NCI-H1436 (cell line): ENCODE data around the gene PTPN13.

Source experiments
- DNase-seq: peaks from one replicate; lab custom pipeline; 2025; lab: John Stamatoyannopoulos, UW

Gene PTPN13

GRCh38 chr4:86593688-86594558 is at the start of gene PTPN13:
TSS of gene PTPN13 (plus strand) at chr4:86594315. CDS start at chr4:86635257, 40,942 bp downstream.
- peak; percentile 98 for DNase-seq

GRCh38 chr4:86547140-86547539 is 47.0 kb upstream of the PTPN13 start:
- no peak for DNase-seq

DNA sequence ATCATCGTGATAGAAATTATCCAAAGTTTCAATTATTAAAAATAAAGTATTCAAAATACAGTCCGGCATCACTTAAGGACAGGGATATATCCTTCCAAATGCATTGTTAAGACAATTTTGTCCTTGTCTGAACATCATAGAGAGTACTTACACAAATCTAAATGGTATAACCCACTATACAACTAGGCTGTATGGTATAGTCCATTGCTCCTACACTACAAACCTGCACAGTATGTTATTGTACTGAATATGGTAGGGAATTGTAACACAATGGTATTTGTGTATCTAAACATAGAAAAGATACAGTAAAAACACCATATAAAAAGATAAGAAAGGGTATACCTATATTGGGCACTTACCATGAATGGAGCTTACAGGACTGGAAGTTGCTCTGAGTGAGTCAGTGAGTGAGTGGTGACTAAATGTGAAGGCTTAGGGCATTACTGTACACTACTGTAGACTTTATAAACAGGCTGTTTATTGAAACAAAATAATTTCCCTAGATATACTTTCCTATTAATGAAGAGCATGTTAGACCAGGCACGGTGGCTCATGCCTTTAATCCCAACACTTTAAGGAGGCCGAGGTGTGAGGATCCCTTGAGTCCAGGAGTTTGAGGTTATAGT is 44.8 kb upstream of the PTPN13 start:
- DNase-seq = no peak

DNA sequence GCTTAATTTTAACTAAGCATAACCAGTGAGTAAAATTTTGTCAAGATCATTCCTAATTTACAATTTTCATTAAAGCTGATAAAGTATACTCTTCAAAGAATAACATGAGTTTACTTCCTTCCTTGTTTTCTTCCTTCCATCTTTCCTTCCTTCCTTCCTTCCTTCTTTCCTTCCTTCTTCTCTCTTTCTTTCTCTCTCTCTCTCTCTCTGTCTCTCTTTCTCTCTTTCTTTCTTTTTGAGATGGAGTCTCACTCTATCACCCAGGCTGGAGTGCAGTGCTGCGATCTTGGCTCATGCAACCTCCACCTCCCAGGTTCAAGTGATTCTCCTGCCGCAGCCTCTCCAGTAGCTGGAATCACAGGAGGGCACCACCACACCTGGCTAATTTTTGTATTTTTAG is 42.7 kb upstream of the PTPN13 start:
- DNase-seq = no peak

GRCh38 chr4:86554646-86555045 is 39.5 kb upstream of the PTPN13 start:
- no peak for DNase-seq

DNA sequence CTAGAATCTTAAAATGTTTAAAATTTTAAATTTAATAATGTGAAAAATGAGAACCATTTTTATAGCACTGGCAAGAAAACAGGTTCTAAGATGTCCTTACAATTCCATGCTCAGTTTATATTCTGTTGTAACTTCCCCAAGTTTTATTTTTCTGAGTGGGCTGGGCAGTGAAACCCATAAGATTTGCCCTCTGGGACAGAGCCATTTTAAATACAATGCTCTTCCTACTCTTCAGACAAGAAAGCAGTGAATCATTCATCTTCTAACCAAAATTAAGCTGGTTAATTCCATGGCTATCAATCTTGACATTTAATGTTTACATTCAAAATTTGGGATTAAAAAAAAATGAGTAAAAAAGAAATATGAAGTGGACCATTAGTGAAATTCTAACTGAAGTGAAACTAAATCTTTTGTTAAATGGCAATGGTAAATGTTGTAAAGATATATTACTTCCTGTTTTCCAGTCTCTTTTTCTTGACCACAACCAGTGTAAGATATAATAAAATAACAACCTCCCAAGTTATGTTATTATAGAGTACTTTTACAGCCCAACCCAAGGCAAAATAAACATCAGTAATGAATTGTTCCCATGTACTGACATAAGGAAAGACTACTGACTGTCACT is 37.2 kb upstream of the PTPN13 start:
- DNase-seq = no peak

DNA sequence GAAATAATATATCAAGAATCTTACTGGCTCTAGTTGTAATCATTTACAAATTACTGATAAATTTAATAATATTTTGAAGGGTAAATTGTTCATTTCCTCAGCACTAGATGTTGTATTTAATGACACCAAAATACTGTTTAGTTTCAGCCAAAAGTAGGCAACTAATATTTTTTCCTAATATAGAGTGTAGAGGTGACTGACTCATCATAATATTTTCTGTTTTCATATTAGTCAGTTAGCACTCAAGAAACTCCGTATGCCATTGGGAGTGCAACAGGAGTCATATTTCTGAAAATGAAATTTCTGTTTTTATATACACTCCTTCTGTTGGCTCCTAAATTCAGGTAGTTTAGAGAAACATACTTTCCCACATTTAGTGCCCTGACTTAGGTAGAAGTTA is 36.6 kb upstream of the PTPN13 start:
- DNase-seq = no peak

DNA sequence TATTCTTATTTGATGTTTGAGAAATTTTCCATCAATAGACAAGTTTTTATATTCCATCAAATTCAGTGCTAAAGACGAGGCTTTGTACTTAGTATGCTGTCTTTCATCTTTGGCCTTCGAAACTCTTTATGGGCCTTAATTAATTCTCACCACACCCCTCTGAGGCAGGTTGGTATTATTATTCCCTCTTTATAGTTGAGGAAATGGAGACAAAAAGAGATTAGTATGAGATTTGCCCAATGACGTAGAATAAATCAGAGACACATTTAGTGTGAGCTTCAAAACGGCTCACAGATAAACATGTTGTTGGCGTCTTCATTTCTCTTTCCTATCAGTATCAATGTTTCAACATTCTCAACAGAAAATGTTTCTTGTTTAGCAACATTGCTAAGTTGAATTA is 35.9 kb upstream of the PTPN13 start:
- no peak for DNase-seq

GRCh38 chr4:86558797-86559196 is 35.3 kb upstream of the PTPN13 start:
- no peak for DNase-seq

DNA sequence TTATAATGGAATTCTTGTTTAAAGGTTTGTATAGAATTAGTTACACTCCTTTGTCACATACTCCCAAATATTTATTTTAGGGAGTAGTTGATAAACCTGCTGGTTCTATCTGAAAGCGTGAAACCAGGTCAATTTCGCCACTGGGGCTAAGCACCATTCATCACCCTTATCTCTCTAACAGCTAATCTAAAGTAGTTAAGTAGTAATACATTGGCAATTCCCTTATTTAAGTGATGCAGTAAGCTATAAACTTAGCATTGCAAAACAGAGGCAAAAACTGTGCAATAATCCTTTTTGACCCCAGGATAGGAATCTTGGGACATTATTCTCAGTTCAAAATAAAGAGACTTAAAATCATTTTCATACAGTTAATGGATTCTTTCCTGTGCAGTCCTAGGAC is 33.7 kb upstream of the PTPN13 start:
- DNase-seq = no peak

DNA sequence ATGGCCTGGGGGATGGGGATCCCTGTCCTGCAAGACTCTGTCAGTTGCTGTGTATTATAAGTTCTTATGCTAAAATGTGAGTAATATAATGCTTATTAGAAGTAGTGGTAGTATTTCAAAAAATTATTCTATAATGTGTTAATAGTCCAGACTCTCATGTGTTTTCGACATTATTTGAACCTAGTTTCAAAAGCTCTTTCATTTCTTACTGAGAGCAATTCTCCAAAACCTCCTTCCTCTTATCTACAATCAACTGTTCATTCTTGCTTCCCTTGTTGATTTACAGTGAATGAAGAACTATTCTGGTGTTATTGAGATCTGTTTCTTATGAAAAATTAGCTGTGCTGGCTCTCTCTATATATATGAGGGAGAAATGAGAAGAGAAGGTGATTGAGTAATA is 32.9 kb upstream of the PTPN13 start:
- DNase-seq = no peak

DNA sequence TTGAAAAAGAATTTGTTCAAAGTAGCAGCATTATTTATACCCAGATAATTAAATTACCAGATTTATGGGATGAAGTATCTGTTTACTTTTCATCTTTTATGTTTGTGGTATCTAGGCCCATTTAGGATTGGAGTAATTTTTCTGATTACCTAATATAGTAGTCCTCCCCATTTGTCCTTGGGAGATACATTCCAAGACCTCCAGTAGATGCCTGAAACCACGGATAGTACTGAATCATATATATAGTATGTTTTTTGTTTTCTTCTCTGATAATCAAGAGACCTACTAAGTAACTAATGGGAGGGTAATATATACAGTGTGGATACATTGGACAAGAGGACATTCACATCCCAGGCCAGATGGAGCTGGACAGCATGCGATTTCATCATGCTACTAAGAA is 30.7 kb upstream of the PTPN13 start:
- no peak for DNase-seq

DNA sequence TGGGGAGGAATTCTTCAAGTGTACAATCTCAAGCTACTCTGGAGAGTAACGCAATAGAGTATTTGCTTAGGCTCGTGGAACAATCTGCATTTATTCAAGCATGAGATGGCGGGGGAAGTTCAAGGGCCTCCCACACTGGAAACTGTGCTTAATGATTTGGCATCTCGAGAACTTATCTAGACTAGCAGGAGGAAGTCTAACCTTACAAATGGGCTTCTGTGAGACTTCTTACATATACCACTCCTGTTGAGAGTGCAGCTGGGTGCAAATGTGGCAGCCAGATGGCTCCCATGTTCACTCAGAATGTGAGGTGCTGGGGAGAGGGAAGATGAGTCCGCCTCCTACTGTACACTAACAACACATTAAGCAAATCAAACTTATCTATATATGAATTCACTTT is 29.3 kb upstream of the PTPN13 start:
- DNase-seq = no peak

- DNase-seq = no peak
These were observed 28.5 kb upstream of the PTPN13 start for GRCh38 chr4:86565651-86566050.

- DNase-seq = no peak
These were observed 24.8 kb upstream of the PTPN13 start for GRCh38 chr4:86569103-86569870.

GRCh38 chr4:86579941-86580340 is 14.2 kb upstream of the PTPN13 start:
- no peak for DNase-seq

DNA sequence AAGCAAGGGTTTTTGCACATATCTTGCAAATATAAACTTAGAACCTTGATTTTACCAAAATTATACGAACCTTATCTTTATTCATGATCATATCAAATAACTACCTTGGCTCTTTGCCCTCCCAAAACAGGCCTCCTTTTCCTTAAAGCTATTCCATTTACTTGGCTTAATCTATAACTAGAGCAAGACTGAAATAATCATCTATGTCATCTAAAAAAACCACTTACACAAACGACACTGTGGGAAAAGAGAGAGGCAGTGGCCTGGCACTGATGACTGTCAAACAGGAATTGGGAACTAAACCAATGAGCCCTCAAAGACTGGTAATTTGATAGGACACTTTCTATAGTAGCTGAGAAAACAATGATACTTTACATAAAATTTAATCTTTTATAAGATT is 11.7 kb upstream of the PTPN13 start:
- no peak for DNase-seq

DNA sequence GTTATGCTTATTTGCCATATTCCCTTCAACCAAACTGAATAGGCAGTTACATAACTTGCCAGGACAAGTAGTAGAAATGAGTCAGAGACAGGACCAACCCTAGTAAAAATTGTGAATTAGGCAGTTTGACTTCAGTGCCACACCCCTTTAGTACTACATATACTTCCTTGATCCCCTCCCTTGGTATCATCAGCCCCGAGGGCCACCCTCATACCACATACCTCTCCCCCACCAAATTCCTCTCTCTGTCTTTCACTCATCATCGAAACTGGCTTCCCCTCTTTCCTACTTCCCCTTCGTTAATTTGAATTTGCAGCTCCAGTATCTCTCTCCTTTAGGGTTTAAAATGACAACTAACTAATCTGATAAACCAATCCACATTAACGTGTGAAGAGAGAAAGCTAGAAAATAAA is 7.9 kb upstream of the PTPN13 start:
- no peak for DNase-seq

DNA sequence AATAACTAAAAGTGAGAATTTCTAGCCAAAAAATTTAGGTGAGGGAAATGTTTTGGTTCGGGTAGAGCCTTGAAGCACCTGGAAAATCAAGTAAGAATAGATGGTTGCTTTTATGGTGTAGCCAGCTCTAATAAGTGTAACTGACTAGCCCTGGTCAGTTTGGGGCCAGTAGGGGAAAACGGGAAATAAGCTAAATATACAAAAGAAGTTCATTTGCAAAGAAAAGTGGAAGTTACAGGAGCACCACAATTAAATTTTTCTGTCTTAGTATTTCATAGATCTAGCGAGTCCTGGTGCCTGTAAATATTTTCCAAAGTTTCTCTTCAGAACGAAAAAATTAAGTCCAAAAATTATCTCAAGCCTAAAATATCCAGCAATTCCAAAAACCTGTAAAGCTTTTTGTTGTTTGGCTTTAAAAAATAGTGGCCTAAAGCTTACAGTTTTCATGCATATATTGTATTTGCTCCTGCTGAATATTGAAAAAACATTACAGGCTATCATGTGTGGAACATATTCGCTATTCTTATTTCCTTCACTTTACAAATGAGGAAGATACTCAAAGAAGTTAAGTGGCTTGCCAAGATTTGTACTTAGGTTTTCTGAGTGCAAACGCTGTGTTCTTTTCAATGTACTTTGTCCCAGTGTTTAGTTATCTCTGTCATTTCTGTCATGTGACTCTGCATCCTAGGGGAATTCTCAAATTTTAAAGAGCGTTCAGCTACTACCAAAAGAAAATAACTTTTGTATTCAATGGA is 7.3 kb upstream of the PTPN13 start:
- DNase-seq = no peak

GRCh38 chr4:86587381-86588140 is 6.6 kb upstream of the PTPN13 start:
- no peak for DNase-seq
